ENCODE measurements around the gene PCDHB7.
"Not testable (repeated sequence)": the region's sequence is repeated elsewhere in the genome, so short reads cannot be mapped to it uniquely, and the experiment has no call there.

The PCDHB7 gene

GRCh38 chr5:141172381-141173204 is at the start of gene PCDHB7:
Gene PCDHB7 (plus strand): TSS chr5:141172644. CDS start chr5:141172836, 192 bp downstream.
- no peak for DNase-seq

GRCh38 chr5:141123396-141124135 is 48.9 kb upstream of the PCDHB7 start:
- not testable (repeated sequence) for DNase-seq

GRCh38 chr5:141127305-141127704 is 45.1 kb upstream of the PCDHB7 start:
- DNase-seq = no peak

GRCh38 chr5:141135030-141135717 is 37.3 kb upstream of the PCDHB7 start, which contains the start of gene PCDHB5:
Gene PCDHB5 (plus strand): TSS chr5:141135206. CDS start chr5:141135435, 229 bp downstream.
- peak; percentile 8 for DNase-seq

GRCh38 chr5:141135718-141136266 is 36.7 kb upstream of the PCDHB7 start:
- no peak for DNase-seq

- not testable (repeated sequence) for DNase-seq
These were observed 35.1 kb upstream of the PCDHB7 start for GRCh38 chr5:141137346-141137745.

GRCh38 chr5:141149812-141150211 is 22.6 kb upstream of the PCDHB7 start, which contains the start of gene PCDHB6:
Gene PCDHB6 (plus strand): TSS chr5:141150057. CDS start chr5:141150258, 201 bp downstream.
- DNase-seq = peak; percentile 11

- DNase-seq = no peak
These were observed 22.0 kb upstream of the PCDHB7 start for GRCh38 chr5:141150224-141150992.

- DNase-seq = no peak
These were observed 21.5 kb upstream of the PCDHB7 start for GRCh38 chr5:141150993-141151325.

GRCh38 chr5:141151632-141152031 is 20.8 kb upstream of the PCDHB7 start:
- DNase-seq = not testable (repeated sequence)

- not testable (repeated sequence) for DNase-seq
These were observed 20.3 kb upstream of the PCDHB7 start for GRCh38 chr5:141152096-141152495.

- peak; percentile 19 for DNase-seq
These were observed 16.7 kb upstream of the PCDHB7 start for GRCh38 chr5:141155540-141156374.

GRCh38 chr5:141157356-141157755 is 15.1 kb upstream of the PCDHB7 start:
- DNase-seq = not testable (repeated sequence)

- not testable (repeated sequence) for DNase-seq
These were observed 14.5 kb upstream of the PCDHB7 start for GRCh38 chr5:141157901-141158300.

GRCh38 chr5:141174291-141175104 is 2.1 kb downstream of the PCDHB7 start:
- DNase-seq = not testable (repeated sequence)

- no peak for DNase-seq
These were observed 3.5 kb downstream of the PCDHB7 start for GRCh38 chr5:141175933-141176332.

GRCh38 chr5:141177577-141178191 is 5.2 kb downstream of the PCDHB7 start, which contains the start of gene PCDHB8:
Gene PCDHB8 (plus strand): TSS chr5:141177790. CDS start chr5:141178035, 245 bp downstream.
- not testable (repeated sequence) for DNase-seq

GRCh38 chr5:141179371-141179770 is 6.9 kb downstream of the PCDHB7 start:
- DNase-seq = not testable (repeated sequence)

- not testable (repeated sequence) for DNase-seq
These were observed 7.4 kb downstream of the PCDHB7 start for GRCh38 chr5:141179876-141180275.

- no peak for DNase-seq
These were observed 7.9 kb downstream of the PCDHB7 start for GRCh38 chr5:141180313-141180712.

Data from NCI-H446 treated with DMSO at 0.1 percent for 48 hours (cell line).